PFSK-1 (cell line): ENCODE measurements around the gene PPP1CC.

ENCODE experiments used
- FOXP2 ChIP-seq: optimal IDR thresholded peaks from 2 replicates; pipeline ENCODE3; 2011; ENCODE audit warnings: borderline replicate concordance, control low read depth, inconsistent platforms; ENCODE audit not compliant: insufficient read depth; ENCODE audit errors: extremely low read length, extremely low read depth
- POLR2AphosphoS5 ChIP-seq: IDR thresholded peaks from 2 replicates; pipeline ENCODE4 v1.6.1; 2012; ENCODE audit warnings: low read depth, mild to moderate bottlenecking, control low read depth, low read length, moderate library complexity
- SIN3A ChIP-seq: IDR thresholded peaks from 2 replicates; pipeline ENCODE4 v1.6.1; 2012; ENCODE audit warnings: mild to moderate bottlenecking, low read length, moderate library complexity, borderline replicate concordance; ENCODE audit not compliant: insufficient read depth
- TAF1 ChIP-seq: IDR thresholded peaks from 2 replicates; pipeline ENCODE4 v1.6.1; 2012; ENCODE audit warnings: low read length, control low read depth, borderline replicate concordance; ENCODE audit not compliant: insufficient read depth
- TF ChIP-seq, protein P1 (sequence below), 2 experiments: IDR thresholded peaks; 2 replicates each; pipeline versions ENCODE4 v1.6.1 to v1.8.0; 2011 to 2012; ENCODE audit warnings: low read depth in 2 of 2, low read length in 2 of 2, control low read depth in 1 of 2, inconsistent platforms in 1 of 2, mild to moderate bottlenecking in 1 of 2, moderate library complexity in 1 of 2; ENCODE audit not compliant: insufficient read depth in 1 of 2

The PPP1CC gene

GRCh38 chr12:110746550-110746949 lies 3.9 kb upstream of the PPP1CC start:
- TF ChIP-seq TAF1 (no peak), SIN3A (no peak), FOXP2 (no peak), POLR2AphosphoS5 (no peak)
- TF ChIP-seq, protein P1, sequence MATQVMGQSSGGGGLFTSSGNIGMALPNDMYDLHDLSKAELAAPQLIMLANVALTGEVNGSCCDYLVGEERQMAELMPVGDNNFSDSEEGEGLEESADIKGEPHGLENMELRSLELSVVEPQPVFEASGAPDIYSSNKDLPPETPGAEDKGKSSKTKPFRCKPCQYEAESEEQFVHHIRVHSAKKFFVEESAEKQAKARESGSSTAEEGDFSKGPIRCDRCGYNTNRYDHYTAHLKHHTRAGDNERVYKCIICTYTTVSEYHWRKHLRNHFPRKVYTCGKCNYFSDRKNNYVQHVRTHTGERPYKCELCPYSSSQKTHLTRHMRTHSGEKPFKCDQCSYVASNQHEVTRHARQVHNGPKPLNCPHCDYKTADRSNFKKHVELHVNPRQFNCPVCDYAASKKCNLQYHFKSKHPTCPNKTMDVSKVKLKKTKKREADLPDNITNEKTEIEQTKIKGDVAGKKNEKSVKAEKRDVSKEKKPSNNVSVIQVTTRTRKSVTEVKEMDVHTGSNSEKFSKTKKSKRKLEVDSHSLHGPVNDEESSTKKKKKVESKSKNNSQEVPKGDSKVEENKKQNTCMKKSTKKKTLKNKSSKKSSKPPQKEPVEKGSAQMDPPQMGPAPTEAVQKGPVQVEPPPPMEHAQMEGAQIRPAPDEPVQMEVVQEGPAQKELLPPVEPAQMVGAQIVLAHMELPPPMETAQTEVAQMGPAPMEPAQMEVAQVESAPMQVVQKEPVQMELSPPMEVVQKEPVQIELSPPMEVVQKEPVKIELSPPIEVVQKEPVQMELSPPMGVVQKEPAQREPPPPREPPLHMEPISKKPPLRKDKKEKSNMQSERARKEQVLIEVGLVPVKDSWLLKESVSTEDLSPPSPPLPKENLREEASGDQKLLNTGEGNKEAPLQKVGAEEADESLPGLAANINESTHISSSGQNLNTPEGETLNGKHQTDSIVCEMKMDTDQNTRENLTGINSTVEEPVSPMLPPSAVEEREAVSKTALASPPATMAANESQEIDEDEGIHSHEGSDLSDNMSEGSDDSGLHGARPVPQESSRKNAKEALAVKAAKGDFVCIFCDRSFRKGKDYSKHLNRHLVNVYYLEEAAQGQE (IDR thresholded peaks at IDR 0.05; ENCODE audit: insufficient read depth in 1 of 2, low read depth in 2 of 2, low read length in 2 of 2), result no peak

DNA sequence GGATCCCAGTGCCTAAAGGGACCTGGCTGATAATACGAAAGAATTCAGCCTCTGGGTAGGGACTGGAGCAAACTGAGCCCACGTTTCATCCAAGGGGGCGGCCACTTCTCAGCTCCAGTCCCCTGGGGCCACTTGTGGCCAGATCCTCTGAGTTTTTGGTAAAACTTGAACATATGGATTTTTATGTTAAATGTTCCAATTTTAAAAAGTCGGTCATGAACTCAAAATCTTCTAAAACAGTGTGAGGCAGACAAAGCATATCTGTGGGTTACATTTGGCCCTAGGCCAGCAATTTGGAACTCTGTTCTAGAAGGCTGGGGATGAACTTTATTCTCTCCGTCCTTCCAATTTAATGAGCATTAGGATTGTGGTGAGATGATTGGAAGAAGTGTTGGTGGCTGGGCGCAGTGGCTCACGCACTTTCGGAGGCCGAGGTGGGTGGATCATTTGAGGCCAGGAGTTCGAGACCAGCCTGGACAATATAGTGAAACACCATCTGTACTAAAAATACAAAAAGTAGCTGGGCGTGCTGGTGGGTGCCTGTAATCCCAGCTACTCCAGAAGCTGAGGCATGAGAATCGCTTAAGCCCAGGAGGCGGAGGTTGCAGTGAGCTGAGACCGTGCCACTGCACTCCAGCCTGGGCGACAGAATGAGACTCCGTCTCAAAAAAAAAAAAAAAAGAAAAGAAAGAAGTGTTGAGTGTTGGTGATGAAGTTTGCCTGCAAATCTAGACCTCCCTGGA lies 3.0 kb upstream of the PPP1CC start:
- no peak for TF ChIP-seq TAF1
- TF ChIP-seq FOXP2, result no peak
- no peak for TF ChIP-seq POLR2AphosphoS5
- TF ChIP-seq SIN3A, result no peak
- TF ChIP-seq, protein P1 (IDR thresholded peaks at IDR 0.05; ENCODE audit: insufficient read depth in 1 of 2, low read depth in 2 of 2, low read length in 2 of 2), result no peak

DNA sequence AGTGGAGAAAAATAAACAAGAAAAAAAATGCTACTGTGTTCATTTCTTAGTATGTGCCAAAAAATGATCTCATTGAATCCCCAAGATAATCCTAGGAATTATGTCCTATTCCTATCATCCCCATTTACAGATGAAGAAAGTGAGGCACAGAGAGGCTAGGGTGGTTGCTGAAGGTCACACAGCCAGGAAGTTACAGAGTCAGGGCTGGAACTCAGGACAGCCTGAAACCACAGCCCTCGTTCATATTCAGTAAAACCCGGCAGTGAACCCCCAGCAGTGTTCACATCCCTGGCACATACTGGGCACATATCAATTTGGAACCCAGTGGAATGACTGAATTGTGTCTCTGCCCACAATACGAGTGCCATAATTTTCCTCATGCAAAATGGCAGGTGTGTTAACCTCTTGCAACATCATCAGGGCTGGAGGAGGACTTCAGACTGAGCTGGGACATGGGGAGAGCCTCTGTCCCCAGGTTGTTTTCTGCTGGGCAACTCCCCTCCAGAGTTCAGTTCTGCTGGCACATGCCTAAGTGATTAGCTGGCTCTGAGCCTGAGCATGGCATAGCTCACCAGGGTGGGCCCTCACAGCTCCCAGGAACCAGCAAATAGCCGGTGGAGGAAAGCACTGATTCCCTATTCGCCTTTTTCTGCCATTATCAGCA lies 2.0 kb upstream of the PPP1CC start:
- TF ChIP-seq, protein P1 (IDR thresholded peaks at IDR 0.05; ENCODE audit: insufficient read depth in 1 of 2, low read depth in 2 of 2, low read length in 2 of 2), result no peak
- no peak for TF ChIP-seq POLR2AphosphoS5
- TF ChIP-seq FOXP2, result no peak
- no peak for TF ChIP-seq SIN3A
- no peak for TF ChIP-seq TAF1

GRCh38 chr12:110744151-110744571 lies 1.5 kb upstream of the PPP1CC start:
- no peak for TF ChIP-seq FOXP2
- no peak for TF ChIP-seq TAF1
- no peak for TF ChIP-seq POLR2AphosphoS5
- TF ChIP-seq SIN3A, result no peak
- TF ChIP-seq, protein P1 (IDR thresholded peaks at IDR 0.05; ENCODE audit: insufficient read depth in 1 of 2, low read depth in 2 of 2, low read length in 2 of 2), result no peak
